H1 (cell line): ENCODE data around the gene CD72. TPM values are rescaled to one million over a fixed set of nuclear protein-coding genes. Genes with fewer than 3 reads are reported as not detected.

Experiments used
- KDM1A ChIP-seq: fragments of 200-600, 300-600 bp; sonication (generic); IDR thresholded peaks from 2 replicates; pipeline ENCODE4 v1.7.1; 2016; ENCODE audit warnings: mild to moderate bottlenecking, low read length, borderline replicate concordance
- POLR2A ChIP-seq, 2 experiments: IDR thresholded peaks; 1 replicate in 1 of 2; 2 replicates in 1 of 2; pipeline ENCODE4 v1.6.1; 2011; ENCODE audit warnings: low read depth in 2 of 2, low read length in 2 of 2, mild to moderate bottlenecking in 2 of 2; ENCODE audit errors: control extremely low read depth in 1 of 2
- POLR2AphosphoS5 ChIP-seq: IDR thresholded peaks from 2 replicates; pipeline ENCODE4 v1.6.1; 2011; ENCODE audit warnings: low read depth, low read length
- SIN3A ChIP-seq, 2 experiments: IDR thresholded peaks in 1 of 2; conservative IDR thresholded peaks in 1 of 2; 2 replicates each; pipeline ENCODE4 v1.6.1; 2011 to 2012; ENCODE audit warnings: low read length in 2 of 2, improper control_type of control experiment in 1 of 2, low read depth in 1 of 2, mild to moderate bottlenecking in 1 of 2
- YY1 ChIP-seq: IDR thresholded peaks from 2 replicates; pipeline ENCODE4 v1.6.1; 2011; ENCODE audit warnings: low read depth, mild to moderate bottlenecking, low read length
- polyA plus RNA-seq, 7 experiments: library from polyadenylated mRNA; depleted of rRNA in 3 of 7; stranded (reverse) in 5 of 7; unstranded in 2 of 7; fragments of >200 nt in 5 of 7; fragments of 200-250 nt in 2 of 7; gene quantifications; 1 replicate in 5 of 7; 2 replicates in 1 of 7; 4 replicates in 1 of 7; pipeline versions ENCODE4 v1.2.1 to v1.2.3, GENCODE V29; 2011 to 2013; ENCODE audit warnings: missing spikeins in 2 of 7, mixed read lengths in 2 of 7
- total RNA-seq: library from RNA; stranded (reverse); fragmentation: NEBNext Ultra II Directional; extraction: Animal tissue kit (Norgen Biotek cat#: 25700); gene quantifications from 2 replicates; pipeline ENCODE4 v1.2.1, GENCODE V29; 2021
- TF ChIP-seq, protein P1 (sequence below): fragments of 300-600 bp; sonication (generic); IDR thresholded peaks from 2 replicates; pipeline ENCODE4 v1.7.1; 2012; ENCODE audit warnings: low read length, moderate library complexity, mild to moderate bottlenecking, inconsistent platforms; ENCODE audit not compliant: insufficient replicate concordance
- TF ChIP-seq, protein P2 (sequence below): IDR thresholded peaks from 2 replicates; pipeline ENCODE4 v1.6.1; 2012; ENCODE audit warnings: low read length, inconsistent platforms

CD72 gene
- total and polyA plus RNA-seq, 2 of the 8 experiments (the other 6 are each of a cell fraction or from before 2014, with no cell fraction given) = 4.0 to 4.5 TPM

DNA sequence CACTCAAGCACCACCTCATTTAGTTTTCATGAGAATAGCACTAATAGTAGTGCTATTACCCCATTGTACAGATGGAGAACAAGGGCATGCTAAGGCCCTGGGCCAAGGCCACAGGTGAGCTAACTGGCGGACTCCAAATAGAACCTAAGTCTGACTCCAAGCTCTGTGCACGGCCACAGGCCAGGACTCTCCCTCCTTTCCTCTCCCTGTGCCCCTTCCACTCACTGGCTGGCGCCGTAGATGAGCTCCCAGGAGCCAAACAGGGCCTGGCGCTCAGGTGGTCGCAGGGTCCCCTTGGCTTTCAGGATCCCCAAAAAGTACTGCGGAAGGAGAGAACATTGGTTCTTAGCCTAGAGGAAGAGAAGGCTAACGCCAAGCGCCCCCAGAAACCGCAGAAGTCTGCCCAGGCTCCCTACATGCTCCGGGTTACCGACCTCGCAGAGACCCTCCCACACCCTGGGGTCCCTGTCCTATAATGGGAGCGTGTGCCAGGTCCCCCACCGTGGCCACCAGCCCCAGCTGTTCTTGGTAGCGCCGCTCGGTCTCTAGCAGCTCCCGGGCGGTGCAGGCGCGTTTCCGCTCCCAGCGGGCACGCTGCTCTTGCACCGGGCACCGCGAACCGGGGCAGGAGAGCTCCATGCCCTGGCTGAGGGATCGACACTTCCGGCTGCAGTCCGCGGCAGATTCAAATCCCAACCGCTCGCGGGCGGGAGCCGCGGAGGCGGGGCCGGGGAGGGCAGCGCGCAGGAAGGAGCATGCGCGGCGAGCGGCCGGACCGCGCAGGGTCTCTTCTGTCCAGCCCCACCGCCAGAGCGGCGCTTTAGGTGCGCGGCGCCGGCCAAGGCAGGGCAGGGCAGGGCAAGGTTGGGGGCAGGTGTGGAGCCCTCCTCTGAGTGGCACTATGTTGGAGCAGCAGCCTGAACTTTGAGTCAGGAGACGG, 46.6 kb upstream of the CD72 start, which contains the start of gene ARHGEF39 (continued):
- TF ChIP-seq, protein P1, sequence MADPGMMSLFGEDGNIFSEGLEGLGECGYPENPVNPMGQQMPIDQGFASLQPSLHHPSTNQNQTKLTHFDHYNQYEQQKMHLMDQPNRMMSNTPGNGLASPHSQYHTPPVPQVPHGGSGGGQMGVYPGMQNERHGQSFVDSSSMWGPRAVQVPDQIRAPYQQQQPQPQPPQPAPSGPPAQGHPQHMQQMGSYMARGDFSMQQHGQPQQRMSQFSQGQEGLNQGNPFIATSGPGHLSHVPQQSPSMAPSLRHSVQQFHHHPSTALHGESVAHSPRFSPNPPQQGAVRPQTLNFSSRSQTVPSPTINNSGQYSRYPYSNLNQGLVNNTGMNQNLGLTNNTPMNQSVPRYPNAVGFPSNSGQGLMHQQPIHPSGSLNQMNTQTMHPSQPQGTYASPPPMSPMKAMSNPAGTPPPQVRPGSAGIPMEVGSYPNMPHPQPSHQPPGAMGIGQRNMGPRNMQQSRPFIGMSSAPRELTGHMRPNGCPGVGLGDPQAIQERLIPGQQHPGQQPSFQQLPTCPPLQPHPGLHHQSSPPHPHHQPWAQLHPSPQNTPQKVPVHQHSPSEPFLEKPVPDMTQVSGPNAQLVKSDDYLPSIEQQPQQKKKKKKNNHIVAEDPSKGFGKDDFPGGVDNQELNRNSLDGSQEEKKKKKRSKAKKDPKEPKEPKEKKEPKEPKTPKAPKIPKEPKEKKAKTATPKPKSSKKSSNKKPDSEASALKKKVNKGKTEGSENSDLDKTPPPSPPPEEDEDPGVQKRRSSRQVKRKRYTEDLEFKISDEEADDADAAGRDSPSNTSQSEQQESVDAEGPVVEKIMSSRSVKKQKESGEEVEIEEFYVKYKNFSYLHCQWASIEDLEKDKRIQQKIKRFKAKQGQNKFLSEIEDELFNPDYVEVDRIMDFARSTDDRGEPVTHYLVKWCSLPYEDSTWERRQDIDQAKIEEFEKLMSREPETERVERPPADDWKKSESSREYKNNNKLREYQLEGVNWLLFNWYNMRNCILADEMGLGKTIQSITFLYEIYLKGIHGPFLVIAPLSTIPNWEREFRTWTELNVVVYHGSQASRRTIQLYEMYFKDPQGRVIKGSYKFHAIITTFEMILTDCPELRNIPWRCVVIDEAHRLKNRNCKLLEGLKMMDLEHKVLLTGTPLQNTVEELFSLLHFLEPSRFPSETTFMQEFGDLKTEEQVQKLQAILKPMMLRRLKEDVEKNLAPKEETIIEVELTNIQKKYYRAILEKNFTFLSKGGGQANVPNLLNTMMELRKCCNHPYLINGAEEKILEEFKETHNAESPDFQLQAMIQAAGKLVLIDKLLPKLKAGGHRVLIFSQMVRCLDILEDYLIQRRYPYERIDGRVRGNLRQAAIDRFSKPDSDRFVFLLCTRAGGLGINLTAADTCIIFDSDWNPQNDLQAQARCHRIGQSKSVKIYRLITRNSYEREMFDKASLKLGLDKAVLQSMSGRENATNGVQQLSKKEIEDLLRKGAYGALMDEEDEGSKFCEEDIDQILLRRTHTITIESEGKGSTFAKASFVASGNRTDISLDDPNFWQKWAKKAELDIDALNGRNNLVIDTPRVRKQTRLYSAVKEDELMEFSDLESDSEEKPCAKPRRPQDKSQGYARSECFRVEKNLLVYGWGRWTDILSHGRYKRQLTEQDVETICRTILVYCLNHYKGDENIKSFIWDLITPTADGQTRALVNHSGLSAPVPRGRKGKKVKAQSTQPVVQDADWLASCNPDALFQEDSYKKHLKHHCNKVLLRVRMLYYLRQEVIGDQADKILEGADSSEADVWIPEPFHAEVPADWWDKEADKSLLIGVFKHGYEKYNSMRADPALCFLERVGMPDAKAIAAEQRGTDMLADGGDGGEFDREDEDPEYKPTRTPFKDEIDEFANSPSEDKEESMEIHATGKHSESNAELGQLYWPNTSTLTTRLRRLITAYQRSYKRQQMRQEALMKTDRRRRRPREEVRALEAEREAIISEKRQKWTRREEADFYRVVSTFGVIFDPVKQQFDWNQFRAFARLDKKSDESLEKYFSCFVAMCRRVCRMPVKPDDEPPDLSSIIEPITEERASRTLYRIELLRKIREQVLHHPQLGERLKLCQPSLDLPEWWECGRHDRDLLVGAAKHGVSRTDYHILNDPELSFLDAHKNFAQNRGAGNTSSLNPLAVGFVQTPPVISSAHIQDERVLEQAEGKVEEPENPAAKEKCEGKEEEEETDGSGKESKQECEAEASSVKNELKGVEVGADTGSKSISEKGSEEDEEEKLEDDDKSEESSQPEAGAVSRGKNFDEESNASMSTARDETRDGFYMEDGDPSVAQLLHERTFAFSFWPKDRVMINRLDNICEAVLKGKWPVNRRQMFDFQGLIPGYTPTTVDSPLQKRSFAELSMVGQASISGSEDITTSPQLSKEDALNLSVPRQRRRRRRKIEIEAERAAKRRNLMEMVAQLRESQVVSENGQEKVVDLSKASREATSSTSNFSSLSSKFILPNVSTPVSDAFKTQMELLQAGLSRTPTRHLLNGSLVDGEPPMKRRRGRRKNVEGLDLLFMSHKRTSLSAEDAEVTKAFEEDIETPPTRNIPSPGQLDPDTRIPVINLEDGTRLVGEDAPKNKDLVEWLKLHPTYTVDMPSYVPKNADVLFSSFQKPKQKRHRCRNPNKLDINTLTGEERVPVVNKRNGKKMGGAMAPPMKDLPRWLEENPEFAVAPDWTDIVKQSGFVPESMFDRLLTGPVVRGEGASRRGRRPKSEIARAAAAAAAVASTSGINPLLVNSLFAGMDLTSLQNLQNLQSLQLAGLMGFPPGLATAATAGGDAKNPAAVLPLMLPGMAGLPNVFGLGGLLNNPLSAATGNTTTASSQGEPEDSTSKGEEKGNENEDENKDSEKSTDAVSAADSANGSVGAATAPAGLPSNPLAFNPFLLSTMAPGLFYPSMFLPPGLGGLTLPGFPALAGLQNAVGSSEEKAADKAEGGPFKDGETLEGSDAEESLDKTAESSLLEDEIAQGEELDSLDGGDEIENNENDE = no peak
- TF ChIP-seq POLR2A (IDR thresholded peaks at IDR 0.05; ENCODE audit: control extremely low read depth in 1 of 2, low read depth in 2 of 2, low read length in 2 of 2) = peak in 1 of 2 experiments; percentile 75; a peak in 2 of 3 replicates
- no peak for TF ChIP-seq KDM1A
- TF ChIP-seq YY1 = 0 out of 2 replicates have a peak, but pooled peaks have one; percentile 27
- TF ChIP-seq, protein P2, sequence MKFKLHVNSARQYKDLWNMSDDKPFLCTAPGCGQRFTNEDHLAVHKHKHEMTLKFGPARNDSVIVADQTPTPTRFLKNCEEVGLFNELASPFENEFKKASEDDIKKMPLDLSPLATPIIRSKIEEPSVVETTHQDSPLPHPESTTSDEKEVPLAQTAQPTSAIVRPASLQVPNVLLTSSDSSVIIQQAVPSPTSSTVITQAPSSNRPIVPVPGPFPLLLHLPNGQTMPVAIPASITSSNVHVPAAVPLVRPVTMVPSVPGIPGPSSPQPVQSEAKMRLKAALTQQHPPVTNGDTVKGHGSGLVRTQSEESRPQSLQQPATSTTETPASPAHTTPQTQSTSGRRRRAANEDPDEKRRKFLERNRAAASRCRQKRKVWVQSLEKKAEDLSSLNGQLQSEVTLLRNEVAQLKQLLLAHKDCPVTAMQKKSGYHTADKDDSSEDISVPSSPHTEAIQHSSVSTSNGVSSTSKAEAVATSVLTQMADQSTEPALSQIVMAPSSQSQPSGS = no peak
- peak; percentile 63 to 86; a peak in 2 of 4 replicates for TF ChIP-seq SIN3A (conservative IDR thresholded peaks at IDR 0.05 in 1 of 2, IDR thresholded peaks at IDR 0.05 in 1 of 2; ENCODE audit: low read depth in 1 of 2, low read length in 2 of 2)
- TF ChIP-seq POLR2AphosphoS5 = peak; percentile 81
